ENCODE measurements around the gene RAB37.

RAB37 gene

GRCh38 chr17:74796866-74797265 lies 59.8 kb downstream of the RAB37 start:
- TF ChIP-seq CTCF (IDR thresholded peaks at IDR 0.05; ENCODE audit: low read depth, low read length), result no peak

More at GRCh38 chr17:74796866-74797265, 59.8 kb downstream of the RAB37 start:
- DNase-seq (ENCODE audit: extremely low read depth, low read depth), result no peak

Data from AG09319 (cell line).